GDM1 (cell line): Measurements from ENCODE around the gene TLE2.
"Not testable (repeated sequence)": the region's sequence is repeated elsewhere in the genome, so short reads cannot be mapped to it uniquely, and the experiment has no call there.

Source experiments
- DNase-seq: peaks from one replicate; lab custom pipeline; 2025; lab: John Stamatoyannopoulos, UW

The TLE2 gene

DNA sequence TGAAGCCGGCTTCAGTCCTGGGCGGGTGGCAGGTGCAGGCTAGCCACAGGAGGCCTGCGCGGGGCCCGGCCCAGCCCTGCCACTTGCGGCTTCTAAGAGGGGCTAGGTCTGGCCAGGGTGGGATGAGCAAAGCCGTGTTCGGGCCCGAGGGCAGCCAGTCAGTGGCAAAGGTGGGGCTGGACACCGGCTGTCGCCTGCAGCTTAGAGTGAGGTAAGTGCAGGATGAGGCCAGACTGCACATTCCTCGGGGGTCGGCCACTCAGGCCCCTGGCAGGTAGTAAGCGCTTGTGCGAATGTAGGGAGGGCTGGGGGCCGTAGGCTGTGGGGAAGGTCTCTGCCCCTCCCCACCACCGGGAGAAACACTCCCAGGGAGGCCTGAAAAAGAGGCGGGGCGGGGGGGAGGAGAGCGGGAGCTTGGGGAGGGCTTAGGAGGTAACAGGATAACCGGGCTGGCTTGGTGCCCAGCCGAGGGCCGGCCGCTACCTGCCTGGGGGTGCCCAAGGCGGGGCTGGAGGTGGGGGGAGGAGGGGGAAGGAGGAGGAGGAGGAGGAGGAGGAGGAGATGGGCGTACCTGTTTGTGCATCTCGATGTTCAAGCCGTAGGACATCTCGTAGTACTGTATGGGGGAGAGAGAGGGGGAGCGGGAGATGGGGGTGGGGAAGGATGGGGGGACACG lies 26.8 kb upstream of the TLE2 start:
- DNase-seq: no peak

DNA sequence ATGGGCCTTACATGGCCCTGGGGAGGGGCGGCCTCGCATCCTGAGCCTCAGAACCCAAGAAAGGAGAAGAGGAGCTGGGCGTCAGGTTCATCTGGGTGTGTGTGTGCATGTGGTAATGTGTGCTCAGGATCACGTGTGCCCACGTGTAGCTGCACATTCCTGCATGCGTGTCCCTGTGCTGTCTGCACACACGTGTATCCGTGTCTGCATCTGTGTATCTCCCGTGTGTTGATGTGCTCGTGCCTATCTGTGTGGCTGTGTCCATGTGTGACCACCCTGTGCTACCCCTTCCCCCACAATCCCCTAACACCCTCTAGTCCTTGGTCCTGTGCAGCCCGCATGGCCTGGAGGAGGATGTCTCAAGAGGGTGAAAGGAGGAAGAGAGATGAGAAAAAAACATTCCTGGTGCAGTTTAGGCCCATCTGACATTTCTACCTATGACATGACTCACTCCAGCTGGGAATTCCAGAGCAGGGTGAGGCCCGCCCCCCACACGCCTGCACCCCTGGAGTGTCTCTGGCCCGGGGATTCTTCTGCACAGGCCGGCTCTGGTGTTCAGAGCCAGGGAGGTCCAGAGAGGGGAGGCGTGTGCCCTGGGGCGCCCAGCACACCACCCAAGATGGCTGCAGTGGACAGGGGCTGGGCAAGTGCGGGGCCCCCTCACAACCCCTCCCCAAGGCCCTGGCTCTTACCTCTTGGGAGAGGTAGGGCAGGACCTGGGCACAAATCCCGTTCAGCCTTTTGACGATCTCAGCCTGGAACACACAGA lies 26.1 kb upstream of the TLE2 start:
- no peak for DNase-seq

DNA sequence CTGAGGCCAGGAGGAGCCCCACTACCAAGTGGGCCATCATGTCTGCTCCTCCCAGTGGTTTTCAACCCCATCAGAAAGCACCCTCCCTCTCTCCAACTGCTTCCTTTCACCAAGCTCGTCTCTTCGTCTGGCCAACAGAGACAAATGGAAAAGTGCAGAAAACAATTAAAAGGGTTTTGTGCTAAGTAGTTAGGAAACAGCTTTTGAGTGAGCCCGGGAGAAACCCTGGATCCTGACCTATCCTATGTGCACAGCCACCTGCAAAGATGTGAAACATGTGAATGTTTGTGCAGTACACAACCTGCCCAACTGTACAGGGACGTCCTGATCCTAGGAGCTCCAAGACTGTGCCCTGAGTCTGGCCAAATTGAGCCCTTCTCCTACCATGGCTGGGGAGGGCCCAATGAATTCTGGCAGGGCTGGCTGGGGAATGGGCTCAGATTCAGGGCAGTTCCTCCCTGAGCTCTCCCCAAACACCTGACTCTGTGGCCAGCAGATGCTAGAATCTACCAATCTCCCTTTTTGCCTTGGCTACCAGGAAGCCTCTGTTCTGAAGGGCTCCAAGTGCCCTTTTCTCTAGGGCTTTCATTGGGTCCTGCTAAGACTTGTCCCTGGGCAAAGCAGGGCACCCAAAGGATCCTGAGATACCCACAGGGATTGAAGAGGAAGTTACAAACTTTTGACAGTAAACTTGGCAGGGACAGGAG lies 25.3 kb upstream of the TLE2 start:
- no peak for DNase-seq

DNA sequence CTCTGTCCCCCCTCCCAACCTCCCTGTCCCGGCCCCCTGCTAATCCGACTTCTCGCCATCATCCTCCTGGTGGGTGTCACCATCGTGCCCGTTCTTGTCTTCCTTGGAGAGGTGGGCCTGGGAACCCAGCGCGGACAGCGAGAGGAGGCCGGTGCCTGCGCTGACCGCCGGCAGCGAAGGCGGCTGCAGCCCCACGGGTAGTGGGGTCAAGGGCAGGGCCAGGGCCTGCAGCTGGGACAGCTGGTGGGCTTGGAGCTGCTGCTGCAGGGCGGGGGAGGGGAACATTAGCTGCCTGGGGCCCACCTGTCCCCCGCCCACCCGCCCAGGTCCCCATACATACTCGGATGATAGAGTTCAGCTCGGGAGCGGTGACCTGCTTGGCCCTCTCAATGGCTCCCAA lies 24.7 kb upstream of the TLE2 start:
- no peak for DNase-seq

DNA sequence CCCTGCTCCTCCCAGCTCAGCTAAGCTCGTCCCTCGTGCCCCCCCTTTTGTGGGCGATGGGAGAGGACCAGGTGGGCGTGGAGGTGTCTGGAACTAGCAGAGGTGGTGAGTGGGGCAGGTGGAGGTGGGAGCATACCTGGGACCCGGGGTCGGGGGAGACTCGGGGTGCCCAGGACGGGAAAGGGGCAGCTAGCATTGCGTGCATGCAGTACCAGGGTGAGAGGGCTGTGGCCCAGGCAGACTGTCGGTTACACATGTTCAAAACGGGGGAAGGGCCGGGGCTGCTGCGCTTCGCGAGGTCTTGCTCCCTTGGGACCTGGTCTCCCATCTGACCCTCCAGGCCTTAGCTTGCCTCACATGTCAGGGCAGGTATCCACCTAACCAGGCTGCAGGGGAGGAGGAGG lies 24.1 kb upstream of the TLE2 start:
- no peak for DNase-seq

DNA sequence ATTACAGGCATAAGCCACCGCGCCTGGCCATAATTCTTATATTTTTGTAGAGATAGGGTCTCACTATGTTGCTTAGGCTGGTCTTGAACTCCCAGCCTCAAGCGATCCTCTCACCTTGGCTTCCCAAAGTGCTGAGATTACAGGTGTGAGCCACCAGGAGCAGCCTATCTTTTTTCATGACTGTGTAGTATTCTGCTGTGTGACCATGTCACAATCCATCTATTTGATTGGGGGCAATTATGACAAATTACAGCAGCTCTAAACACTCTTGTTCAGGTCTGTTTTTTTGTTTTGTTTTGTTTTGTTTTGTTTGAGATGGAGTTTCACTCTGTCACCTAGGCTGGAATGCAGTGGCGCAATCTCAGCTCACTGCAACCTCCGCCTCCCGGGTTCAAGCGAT lies 20.9 kb upstream of the TLE2 start:
- not testable (repeated sequence) for DNase-seq

DNA sequence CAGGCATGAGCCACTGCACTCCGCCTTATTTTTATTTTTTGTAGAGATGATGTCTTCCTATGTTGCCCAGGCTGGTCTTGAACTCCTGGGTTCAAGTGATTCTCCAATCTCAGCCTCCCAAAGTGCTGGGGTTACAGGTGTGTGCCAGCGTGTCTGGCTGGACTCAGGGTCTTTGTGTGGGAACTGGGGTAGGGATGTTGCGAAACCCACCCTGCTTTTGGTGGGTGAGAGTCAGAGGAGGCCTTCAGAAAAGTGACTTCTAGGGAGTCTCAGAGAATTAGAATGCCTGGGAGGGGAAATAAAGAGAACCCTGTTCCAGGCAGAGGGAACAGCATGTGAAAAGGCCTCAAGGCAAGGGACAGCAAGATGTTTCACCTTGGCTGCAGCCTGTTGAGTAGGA lies 20.0 kb upstream of the TLE2 start:
- no peak for DNase-seq

DNA sequence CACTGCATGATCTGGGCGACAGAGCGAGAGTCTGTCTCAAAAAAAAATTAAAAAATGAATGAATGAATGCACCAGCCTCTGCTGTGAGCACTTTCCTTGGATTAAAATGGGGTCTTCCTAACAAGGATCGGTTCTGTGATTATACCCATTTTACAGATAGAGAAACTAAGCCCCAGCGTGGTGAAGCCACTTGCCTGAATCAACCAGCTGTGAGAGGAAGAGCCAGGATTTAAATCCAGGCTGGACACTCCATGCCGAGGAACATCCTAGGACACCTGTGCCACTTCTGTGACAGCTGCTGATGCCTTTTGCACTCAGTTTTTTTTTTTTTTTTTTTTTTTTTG lies 19.1 kb upstream of the TLE2 start:
- DNase-seq: no peak

DNA sequence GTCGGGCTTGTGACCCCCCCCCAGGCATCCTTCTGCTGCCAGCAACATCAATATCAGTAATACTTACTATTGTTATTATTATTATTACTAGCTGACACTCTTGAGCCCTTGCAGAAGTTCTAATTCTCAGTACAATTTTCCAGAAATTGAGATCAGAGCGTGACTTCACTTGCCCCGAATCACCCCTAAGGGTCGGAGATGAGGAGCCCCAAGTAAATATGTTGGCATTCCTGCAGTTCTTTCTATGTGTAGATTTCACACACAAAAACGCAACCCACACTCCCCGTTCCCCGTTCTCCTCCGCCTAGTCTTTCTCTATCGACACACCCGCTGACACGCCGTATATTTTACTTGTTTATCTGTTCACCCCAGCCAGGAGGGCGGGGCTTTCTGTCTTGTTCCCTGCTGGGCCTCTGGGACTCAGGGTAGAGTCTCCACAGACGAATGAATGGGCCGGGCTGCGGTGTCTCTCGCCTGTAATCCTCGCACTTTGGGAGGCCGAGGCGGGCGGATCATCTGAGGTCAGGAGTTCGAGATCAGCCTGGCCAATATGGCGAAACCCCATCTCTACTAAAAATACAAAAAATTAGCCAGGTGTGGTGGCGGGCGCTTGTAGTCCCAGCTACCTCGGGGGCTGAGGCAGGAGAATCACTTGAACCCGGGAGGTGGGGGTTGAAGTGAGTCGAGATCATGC lies 18.6 kb upstream of the TLE2 start:
- peak; percentile 42 for DNase-seq

DNA sequence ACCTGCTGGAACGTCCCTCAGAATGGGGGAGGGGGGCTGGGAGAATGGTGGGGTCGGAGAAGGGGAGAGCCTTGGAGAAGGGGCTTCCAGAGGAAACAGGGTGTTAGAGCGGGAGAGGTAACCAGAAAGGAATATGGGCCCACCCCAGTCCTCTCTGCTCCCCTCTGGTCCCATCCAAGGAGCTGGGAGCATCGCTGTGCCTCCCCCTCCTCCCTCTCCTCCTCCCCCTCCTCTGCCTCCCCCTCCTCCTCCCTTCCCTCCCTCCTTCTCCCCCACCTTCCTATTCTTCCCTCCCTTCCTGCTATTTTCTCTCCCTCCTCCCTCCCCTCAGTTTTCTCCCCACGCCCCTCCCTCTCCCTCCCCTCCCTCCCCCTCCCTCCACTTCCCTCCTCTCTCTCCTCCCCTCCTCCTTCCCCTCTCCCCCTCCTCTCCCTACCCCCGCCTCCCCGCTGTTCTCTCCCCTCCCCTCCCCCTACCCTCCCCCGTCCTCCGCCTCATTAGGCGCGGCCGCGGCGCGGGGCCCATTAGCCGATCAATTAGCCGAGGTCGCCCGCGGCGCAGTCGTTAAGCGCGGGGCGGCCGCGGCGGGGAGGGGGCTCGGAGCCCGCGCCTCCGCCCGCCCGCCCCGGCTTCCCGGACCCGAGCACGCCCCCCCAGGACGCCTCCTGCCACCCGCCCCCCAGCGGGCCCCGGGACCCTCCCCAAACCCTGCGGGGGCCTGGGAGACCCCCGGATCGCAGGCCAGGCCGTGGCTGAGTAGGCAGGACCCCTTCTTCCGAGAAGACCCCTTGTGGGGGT lies 17.8 kb upstream of the TLE2 start:
- DNase-seq: no peak

DNA sequence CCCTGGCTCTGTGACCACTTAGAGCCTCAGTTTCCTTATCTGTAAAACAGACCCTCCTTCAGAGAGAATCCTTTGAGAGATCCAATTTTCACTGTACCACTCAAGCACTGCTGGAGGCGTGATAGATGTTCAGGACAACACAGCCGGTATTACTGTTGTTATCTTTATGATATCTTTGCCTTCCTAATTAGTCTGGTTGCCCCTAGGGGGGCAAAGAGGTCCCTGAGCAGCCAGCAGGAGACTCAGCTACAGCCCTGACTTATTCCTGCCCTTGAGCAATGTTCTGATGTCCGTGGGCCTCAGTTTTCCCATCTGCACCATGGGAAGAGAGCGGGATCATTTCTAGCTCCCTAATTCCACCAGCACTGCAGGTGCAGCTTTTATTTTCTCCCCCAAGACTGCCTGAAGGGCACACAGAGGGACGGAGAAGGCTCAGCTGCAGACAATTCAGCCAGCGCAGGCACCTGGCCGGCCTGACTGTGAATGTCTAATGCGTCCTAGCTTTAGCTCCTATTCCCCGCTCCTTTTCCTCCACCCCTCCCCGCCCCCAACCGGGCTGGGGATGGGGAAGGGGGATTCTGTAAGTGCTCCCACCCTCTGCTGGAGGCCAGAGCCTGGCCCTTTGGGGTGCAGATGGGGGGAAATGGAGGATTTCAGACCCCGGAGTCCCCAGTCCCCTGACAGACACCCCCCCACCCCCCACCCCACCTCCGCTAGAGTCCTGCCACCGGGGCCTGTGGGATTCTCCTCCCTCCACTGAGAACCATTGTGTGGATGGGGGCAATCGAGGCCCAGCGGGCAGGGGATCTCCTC lies 17.0 kb upstream of the TLE2 start:
- DNase-seq: no peak

DNA sequence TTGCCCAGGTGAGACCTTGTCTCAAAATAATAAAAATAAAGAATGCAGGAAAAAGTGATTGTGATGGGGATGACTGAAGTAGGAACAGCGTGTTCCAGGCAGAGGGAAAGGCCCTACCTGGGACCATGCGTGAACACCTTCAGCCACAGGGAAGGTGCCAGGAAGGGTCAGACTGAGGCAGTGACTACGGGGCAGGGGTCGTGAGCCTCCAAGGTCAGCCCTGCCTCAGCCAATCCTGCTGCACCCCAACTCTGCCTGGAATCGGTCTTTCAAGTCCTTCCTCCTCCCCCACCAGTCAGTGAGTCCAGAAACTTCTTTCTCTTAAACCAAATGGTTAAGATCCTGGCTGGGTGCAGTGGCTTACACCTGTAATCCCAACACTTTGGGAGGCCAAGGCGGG lies 16.1 kb upstream of the TLE2 start:
- DNase-seq: no peak

DNA sequence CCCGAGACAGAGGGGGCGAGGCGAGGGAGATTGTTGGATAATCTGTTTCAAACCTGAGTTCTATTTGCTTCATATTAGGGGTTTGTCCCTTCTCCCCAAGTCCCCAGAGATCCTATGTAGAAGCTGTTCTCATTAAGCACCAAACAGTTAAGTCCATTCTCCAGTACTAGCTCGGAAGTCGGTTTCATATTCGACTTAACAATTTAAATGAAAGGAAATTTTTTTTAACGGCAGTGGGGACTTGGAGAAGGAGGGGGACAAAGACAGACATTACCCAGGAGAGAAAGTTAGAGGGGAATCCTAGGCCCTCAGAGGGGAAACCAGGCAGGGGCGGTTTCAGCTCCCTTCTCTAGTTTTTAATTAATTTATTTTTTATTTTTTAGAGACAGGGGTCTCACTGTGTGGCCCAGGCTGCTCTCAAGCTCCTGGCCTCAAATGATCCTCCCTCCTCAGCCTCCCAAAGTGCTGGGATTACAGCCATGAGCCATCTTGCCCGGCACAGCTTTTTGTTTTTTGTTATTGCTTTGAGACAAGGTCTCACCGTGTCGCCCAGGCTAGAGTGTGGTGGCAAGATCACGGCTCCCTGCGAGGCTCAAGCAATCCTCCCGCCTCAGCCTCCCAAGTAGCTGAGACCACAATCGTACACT lies 13.7 kb upstream of the TLE2 start:
- DNase-seq: no peak

DNA sequence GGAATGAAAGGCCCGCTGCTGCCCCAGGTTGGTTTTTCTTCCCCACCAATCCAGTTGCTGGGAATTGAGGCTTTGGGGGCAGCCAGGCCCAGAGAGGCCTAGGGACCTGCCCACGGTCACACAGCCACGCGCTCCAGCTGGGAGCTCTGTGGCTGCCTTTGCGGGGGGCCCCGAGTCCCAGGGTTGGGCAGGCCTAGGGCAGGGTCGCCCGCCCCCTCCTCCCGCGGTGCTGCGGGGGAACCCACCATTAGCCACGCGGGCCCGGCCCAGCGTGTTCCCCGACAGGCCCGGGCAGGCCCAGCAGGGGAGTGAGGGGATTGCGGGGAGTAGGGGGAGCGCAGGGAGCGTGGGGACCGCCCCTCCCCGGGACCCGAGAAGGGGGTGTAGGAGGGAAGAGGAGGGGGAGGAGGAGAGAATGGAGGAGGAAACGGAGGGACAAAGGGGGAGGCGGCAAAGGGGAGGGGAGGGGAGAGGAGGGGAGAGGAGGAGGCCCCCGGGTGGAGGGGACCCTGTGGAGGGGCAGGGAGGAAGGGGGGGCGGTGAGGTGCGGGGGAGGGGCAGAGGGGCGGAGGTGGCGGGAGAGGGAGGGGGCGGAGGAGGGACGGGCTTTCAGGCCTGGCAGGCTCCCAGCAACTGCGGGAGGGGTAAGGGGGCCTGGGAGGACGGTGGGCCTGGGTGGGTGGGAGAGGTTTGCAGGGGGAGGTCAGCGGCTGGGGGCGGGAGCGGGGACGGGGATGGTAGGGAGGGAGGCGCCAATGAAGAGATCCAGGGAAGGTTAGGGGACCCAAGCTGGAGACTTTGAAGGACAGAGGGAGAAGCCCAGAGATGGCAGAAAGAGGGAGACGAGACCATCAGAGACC lies 12.9 kb upstream of the TLE2 start:
- DNase-seq: no peak

DNA sequence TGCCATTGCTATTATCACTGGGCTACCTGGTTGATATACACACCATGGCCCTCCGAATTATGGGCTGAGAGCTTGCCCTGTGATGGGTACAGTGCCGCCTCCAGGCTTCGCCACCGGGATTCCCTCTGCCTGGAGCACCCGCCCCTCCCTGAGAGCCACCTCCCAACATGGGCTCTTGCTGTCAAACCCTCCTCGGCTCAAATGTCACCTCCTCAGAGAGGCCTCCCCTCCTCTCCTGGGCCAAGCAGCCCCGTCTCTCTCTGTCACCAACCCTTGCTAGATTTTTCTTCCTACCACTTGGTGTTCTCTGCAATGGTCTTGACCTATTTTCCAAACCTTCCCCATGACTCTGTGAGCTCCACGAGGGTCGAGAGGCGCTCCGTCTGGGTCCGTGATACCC lies 12.2 kb upstream of the TLE2 start:
- DNase-seq: no peak

DNA sequence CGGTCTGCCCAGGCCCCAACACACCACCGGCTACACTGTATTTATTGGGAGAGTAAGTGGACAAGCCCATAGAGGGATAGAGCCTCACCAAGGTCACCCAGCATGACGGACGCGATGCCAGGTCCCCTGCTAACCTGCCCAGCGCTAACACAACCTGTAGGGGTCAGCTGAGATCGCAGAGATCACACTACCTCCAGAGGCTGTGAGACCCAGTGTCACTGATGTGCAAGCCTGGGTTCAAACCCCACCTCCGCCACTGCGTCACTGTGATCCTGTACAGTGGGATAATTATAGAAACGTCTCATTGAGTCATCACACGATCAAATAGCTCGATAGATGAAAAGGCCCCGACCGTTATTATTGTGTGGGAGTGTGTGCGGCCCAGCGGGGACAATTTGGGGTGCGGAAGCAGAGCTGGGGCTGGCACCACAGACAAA lies 10.6 kb upstream of the TLE2 start:
- DNase-seq: no peak

DNA sequence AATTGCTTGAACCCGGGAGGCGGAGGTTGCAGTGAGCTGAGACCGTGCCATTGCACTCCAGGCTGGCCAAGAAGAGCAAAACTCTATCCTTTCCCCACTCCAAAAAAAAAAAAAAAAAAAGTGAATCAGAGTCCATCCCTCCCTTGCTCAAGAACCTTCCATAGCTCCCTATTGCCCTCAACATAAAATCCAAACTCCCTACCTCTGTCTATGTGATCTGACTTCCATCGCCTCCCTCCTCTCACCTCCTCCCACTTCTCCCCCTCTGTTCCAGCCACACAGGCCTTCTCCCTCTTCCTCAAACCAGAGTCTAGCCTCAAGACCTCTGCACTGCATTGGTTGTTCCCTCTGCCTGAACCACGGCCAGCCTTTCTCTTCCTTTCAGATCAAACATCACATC lies 10.0 kb upstream of the TLE2 start:
- no peak for DNase-seq

DNA sequence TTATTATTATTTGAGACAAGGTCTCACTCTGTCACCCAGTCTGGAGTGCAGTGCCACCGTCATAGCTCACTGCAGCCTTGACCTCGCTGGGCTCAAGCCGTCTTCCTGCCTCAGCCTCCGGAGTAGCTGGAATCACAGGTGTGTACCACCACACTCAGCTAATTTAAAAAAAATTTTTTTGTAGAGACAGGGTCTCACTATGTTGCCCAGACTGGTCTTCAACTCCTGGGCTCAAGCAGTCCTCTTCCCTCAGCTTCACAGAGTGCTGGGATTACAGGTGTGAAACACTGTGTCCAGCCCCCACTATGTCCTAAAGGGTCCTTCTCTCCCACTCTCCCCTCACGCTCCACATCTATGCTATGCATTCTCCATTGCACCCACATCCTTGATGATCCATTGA lies 9.1 kb upstream of the TLE2 start:
- DNase-seq: no peak

DNA sequence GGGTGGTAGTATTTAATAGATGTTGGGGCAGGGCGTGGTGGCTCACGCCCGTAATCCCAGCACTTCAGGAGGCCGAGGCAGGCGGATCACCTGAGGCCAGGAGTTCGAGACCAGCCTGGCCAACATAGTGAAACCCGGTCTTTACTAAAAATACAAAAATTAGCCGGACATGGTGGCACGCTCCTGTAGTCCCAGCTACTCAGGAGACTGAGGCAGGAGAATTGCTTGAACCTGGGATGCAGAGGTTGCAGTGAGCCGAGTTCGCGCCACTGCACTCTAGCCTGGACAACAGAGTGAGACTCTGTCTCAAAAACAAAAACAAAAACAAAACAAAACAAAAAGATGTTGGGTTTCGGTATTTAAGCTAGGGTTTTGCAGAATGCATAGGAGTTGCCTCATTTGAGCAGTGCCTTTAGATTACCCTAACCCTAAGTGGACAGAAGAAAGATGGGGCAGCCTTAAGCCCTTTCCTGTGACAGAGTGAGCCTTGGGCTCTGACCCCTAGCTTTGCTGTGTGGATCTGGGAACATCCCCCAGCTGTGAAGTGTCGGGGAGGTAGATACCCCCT lies 8.0 kb upstream of the TLE2 start:
- DNase-seq: not testable (repeated sequence)
